Measurements from ENCODE around the gene BCLAF3.

BCLAF3 gene

DNA sequence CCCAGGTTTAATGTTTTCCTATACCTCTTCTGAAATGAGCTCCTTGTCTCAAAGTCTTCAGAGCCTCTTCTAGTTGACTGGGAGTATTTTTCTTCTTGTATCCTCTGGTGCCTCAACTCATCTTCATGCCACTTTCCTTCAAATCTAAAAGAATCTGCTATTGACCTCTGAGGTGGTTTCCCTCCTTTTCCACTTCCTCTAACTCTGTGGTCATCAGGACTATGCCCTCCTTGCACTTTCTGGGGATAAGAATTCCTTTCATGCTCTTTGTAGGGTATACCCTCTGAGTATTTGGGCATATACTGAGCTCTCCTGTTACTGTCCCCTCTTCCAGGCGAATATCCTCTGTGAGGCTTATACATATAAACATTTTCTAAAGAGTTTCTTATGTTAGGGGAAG is 24.8 kb downstream of the BCLAF3 start:
- DNase-seq, result no peak

DNA sequence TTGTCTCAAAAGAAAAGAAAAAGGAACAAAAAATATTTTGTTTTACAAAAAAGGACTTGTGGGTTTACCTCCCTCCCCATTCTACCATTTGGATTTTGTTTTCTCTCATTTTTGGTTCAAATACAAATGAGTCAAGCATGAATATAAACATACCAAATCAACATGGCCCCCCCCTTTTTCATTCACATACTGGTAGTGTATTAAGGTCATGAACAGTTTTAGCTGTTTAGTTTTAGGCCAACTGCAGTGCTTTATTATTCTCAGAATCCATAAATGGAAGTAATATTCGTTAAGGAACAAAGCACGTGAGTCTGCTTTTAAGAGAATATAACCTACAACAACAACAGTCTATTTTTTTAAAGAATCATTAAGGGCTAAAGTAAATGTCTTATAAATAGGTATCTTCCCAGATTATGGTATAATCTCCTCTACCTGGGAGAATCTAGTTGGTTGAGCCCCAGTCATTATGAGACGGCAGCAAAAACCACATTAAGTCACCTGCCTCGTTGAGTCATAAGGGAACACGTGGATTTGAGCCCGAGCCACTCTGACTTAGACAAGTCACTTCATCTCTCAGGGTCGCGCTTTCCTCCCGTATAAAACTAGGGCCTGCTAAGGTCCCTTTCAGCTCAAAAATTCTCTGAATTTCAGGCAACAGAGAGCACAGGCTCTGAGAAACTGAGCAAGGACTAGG is 26.7 kb downstream of the BCLAF3 start:
- no peak for DNase-seq

- DNase-seq, result no peak
Measured at GRCh38 chrX:19960913-19961312, 29.9 kb downstream of the BCLAF3 start.

- no peak for DNase-seq
Measured at GRCh38 chrX:19958552-19959486, 32.0 kb downstream of the BCLAF3 start.

DNA sequence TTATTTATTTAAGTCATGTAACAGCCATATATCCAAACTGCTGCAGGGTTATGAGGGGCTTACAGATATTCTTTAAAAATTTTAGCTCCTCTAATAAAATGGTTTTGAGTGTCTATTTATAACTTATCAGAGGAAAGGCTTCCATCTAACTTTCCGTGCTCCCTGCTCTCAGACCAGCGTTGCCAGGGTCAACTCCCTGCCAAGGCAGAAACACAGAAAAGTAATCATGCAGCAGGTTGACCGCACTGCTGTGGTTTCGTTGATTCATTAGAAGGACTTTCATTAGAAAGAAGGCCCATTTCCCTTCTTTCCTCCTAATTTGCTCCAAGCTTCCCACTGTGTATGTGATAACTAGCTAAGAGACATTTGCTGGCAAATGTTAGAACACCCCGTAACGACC is 33.9 kb downstream of the BCLAF3 start:
- DNase-seq, result no peak

GRCh38 chrX:19956306-19956705 is 34.6 kb downstream of the BCLAF3 start:
- DNase-seq, result no peak

GRCh38 chrX:19955306-19955705 is 35.6 kb downstream of the BCLAF3 start:
- no peak for DNase-seq

GRCh38 chrX:19954335-19955096 is 36.3 kb downstream of the BCLAF3 start:
- no peak for DNase-seq

- DNase-seq, result no peak
Measured at GRCh38 chrX:19953145-19953544, 37.7 kb downstream of the BCLAF3 start.

- DNase-seq, result no peak
Measured at GRCh38 chrX:19949340-19949739, 41.5 kb downstream of the BCLAF3 start.

GRCh38 chrX:19947612-19948011 is 43.2 kb downstream of the BCLAF3 start:
- no peak for DNase-seq
